GM18867 (cell line): ENCODE measurements around the gene CPAMD8.

ENCODE experiments used
- ATAC-seq: cut with Tn5 transposase; IDR thresholded peaks from one replicate; pipeline ENCODE4 v1.9.1; 2021; ENCODE audit warnings: mild to moderate bottlenecking, moderate library complexity; ENCODE audit not compliant: unreplicated experiment

CPAMD8 gene

GRCh38 chr19:17026706-17027534 is at the start of gene CPAMD8:
TSS of gene CPAMD8 (minus strand) at chr19:17026810. CDS start at chr19:17026642, 168 bp downstream.
- ATAC-seq, result no peak

- no peak for ATAC-seq
These were observed 49.4 kb upstream of the CPAMD8 start for GRCh38 chr19:17075864-17076542.

- peak; percentile 72 for ATAC-seq
These were observed 48.6 kb upstream of the CPAMD8 start, which contains the start of the genes HAUS8 and MYO9B for GRCh38 chr19:17075035-17075863. TSS of gene HAUS8 (minus strand) at chr19:17075452. CDS start at chr19:17075422, 30 bp downstream. TSS of gene MYO9B (plus strand) at chr19:17075777. CDS start at chr19:17101718, 25,941 bp downstream.

GRCh38 chr19:17074634-17075034 is 48.0 kb upstream of the CPAMD8 start:
- no peak for ATAC-seq

- no peak for ATAC-seq
These were observed 47.4 kb upstream of the CPAMD8 start for GRCh38 chr19:17073869-17074633.

GRCh38 chr19:17070912-17071311 is 44.3 kb upstream of the CPAMD8 start:
- ATAC-seq, result no peak

GRCh38 chr19:17070421-17070820 is 43.8 kb upstream of the CPAMD8 start:
- ATAC-seq, result no peak

- no peak for ATAC-seq
These were observed 42.6 kb upstream of the CPAMD8 start for GRCh38 chr19:17069193-17069592.

GRCh38 chr19:17063428-17063827 is 36.8 kb upstream of the CPAMD8 start:
- ATAC-seq, result no peak

GRCh38 chr19:17061691-17062090 is 35.1 kb upstream of the CPAMD8 start:
- ATAC-seq, result no peak

- ATAC-seq, result no peak
These were observed 34.6 kb upstream of the CPAMD8 start for GRCh38 chr19:17061205-17061604.

- ATAC-seq, result no peak
These were observed 34.2 kb upstream of the CPAMD8 start for GRCh38 chr19:17060802-17061201.

- no peak for ATAC-seq
These were observed 31.6 kb upstream of the CPAMD8 start for GRCh38 chr19:17058236-17058635.

GRCh38 chr19:17055636-17056035 is 29.0 kb upstream of the CPAMD8 start:
- no peak for ATAC-seq

- ATAC-seq, result no peak
These were observed 28.1 kb upstream of the CPAMD8 start for GRCh38 chr19:17054746-17055145.

GRCh38 chr19:17052439-17052838 is 25.8 kb upstream of the CPAMD8 start:
- ATAC-seq, result no peak

- no peak for ATAC-seq
These were observed 23.2 kb upstream of the CPAMD8 start for GRCh38 chr19:17049711-17050280.

- no peak for ATAC-seq
These were observed 22.4 kb upstream of the CPAMD8 start for GRCh38 chr19:17048885-17049453.

GRCh38 chr19:17045907-17046502 is 19.4 kb upstream of the CPAMD8 start:
- ATAC-seq, result no peak
